Endodermal cell (in vitro differentiated cells): Measurements from ENCODE around the gene ZSWIM4. TPM values are rescaled to one million over a fixed set of nuclear protein-coding genes. Genes with fewer than 3 reads are reported as not detected.

Source experiments
- DNase-seq: peaks from one replicate; pipeline ENCODE4 v3.0.0-alpha.2; 2017
- H3K27ac ChIP-seq: 2 replicates; pipeline ENCODE4 v1.5.1; 2013; ENCODE audit warnings: mild to moderate bottlenecking, low read depth, low read length, moderate library complexity
- H3K27me3 ChIP-seq: 2 replicates; pipeline ENCODE4 v1.6.1; 2013; ENCODE audit warnings: mild to moderate bottlenecking, low read length, moderate library complexity; ENCODE audit not compliant: insufficient read depth, control insufficient read depth, poor library complexity, severe bottlenecking
- H3K36me3 ChIP-seq: 2 replicates; pipeline ENCODE4 v1.7.0; 2013; ENCODE audit warnings: mild to moderate bottlenecking, low read length, moderate library complexity; ENCODE audit not compliant: control insufficient read depth, insufficient read depth
- H3K4me1 ChIP-seq: one replicate; pipeline ENCODE4 v1.7.0; 2013; ENCODE audit warnings: low read length; ENCODE audit not compliant: control insufficient read depth, insufficient read depth
- H3K4me3 ChIP-seq: 2 replicates; pipeline ENCODE4 v1.5.1; 2013; ENCODE audit warnings: mild to moderate bottlenecking, low read length, moderate library complexity
- H3K9ac ChIP-seq: 2 replicates; pipeline ENCODE4 v1.6.1; 2013; ENCODE audit warnings: mild to moderate bottlenecking, low read length, moderate library complexity; ENCODE audit not compliant: poor library complexity, severe bottlenecking; ENCODE audit errors: extremely low read depth
- H3K9me3 ChIP-seq: 2 replicates; pipeline ENCODE4 v1.6.1; 2013; ENCODE audit warnings: mild to moderate bottlenecking, low read length, moderate library complexity; ENCODE audit not compliant: control insufficient read depth
- H3K27ac Mint-ChIP-seq: 2 replicates; pipeline ENCODE4 v1.8.0; 2020; ENCODE audit warnings: mixed read lengths
- H3K27me3 Mint-ChIP-seq: 2 replicates; pipeline ENCODE4 v1.8.0; 2021; ENCODE audit warnings: mild to moderate bottlenecking, mixed read lengths; ENCODE audit not compliant: insufficient read depth
- H3K36me3 Mint-ChIP-seq: 2 replicates; pipeline ENCODE4 v1.8.0; 2020; ENCODE audit warnings: low read depth, mixed read lengths
- H3K4me1 Mint-ChIP-seq: 2 replicates; pipeline ENCODE4 v1.8.0; 2020; ENCODE audit warnings: mixed read lengths
- H3K4me3 Mint-ChIP-seq: 2 replicates; pipeline ENCODE4 v1.8.0; 2020; ENCODE audit warnings: mild to moderate bottlenecking, moderate library complexity, mixed read lengths
- H3K9me3 Mint-ChIP-seq: 2 replicates; pipeline ENCODE4 v1.8.0; 2020; ENCODE audit warnings: mild to moderate bottlenecking, mixed read lengths
- CTCF ChIP-seq: fragments of 200-600 bp; sonication (generic); conservative IDR thresholded peaks from 2 replicates; pipeline ENCODE4 v1.5.0; 2021; ENCODE audit warnings: antibody characterized with exemption, mild to moderate bottlenecking
- WGBS, 2 experiments: methylation state at CpG; one replicate each; pipeline versions ENCODE4 v1.1.5 to v1.1.7; 2013; ENCODE audit warnings: missing lambda C conversion rate in 2 of 2, mixed read lengths in 1 of 2; ENCODE audit not compliant: insufficient coverage in 1 of 2, insufficient read length in 1 of 2; 5-methylcytosine and 5-hydroxymethylcytosine counted together
- total RNA-seq, 2 donors: library from RNA; stranded (reverse); fragmentation: NEBNext Ultra II Directional in 1 of 2; extraction: Animal tissue kit (Norgen Biotek cat#: 25700) in 1 of 2; gene quantifications; 2 replicates in 1 of 2; 3 replicates in 1 of 2; pipeline ENCODE4 v1.2.1, GENCODE V29; 2021

ZSWIM4 gene
- total RNA-seq, 2 donors from 2014 or later, result 30.0 to 41.9 TPM

GRCh38 chr19:13869281-13869680 lies 74.0 kb downstream of the ZSWIM4 start:
- 88 to 89% methylated on average over 8 to 13 of the region's 13 CpGs for WGBS, 2 experiments
- Histone ChIP-seq H3K9ac (no peak overlapping the region), H3K4me3 (no peak overlapping the region), H3K27me3 (peaks cover 58% of the 10 kb centered on the region), H3K9me3 (no peaks in the 10 kb centered on the region), H3K27ac (no peak overlapping the region), H3K4me1 (no peaks in the 10 kb centered on the region), H3K36me3 (no peaks in the 10 kb centered on the region)
- H3K9me3 Mint-ChIP-seq, result no peaks in the 10 kb centered on the region
- no peak overlapping the region for H3K4me3 Mint-ChIP-seq
- H3K36me3 Mint-ChIP-seq, result no peaks in the 10 kb centered on the region
- DNase-seq, result no peak
- no peak overlapping the region for H3K27ac Mint-ChIP-seq
- H3K27me3 Mint-ChIP-seq, result peaks cover 76% of the 10 kb centered on the region
- H3K4me1 Mint-ChIP-seq, result peaks cover 6% of the 10 kb centered on the region
- TF ChIP-seq CTCF, result no peak

DNA sequence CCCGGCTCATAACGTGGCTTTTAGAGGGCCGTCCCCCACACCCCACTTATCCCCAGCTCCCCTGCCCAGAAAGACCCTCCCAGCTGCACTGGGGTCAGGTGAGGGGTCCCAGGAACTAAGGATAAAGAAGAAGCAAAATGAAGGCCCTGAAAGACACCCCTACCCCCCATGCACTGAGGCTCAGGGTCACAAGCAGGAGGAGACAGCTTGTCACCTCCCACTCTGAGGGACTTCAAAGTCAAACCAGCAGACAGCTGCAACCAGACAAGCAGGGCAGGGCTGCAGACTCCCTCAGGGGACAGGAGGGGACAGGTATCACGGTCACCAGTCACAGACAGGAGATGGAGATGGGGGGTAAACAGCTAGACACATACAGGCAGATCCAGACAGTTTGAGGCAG lies 75.6 kb downstream of the ZSWIM4 start:
- Mint-ChIP-seq H3K4me3 (no peak overlapping the region), H3K4me1 (peaks cover 8% of the 10 kb centered on the region), H3K27ac (no peak overlapping the region), H3K9me3 (no peaks in the 10 kb centered on the region), H3K36me3 (no peaks in the 10 kb centered on the region), H3K27me3 (peaks cover 86% of the 10 kb centered on the region)
- Histone ChIP-seq H3K4me3 (no peak overlapping the region), H3K36me3 (no peaks in the 10 kb centered on the region), H3K4me1 (no peaks in the 10 kb centered on the region), H3K9me3 (no peaks in the 10 kb centered on the region), H3K27me3 (peaks cover 50% of the 10 kb centered on the region), H3K27ac (no peak overlapping the region), H3K9ac (no peak overlapping the region)
- no peak for TF ChIP-seq CTCF
- 78 to 91% methylated on average over 1 to 4 of the region's 4 CpGs for WGBS, 2 experiments
- no peak for DNase-seq

GRCh38 chr19:13872339-13872694 lies 77.1 kb downstream of the ZSWIM4 start:
- H3K4me3 Mint-ChIP-seq, result peak overlapping the region; percentile 63
- TF ChIP-seq CTCF, result no peak
- H3K36me3 Mint-ChIP-seq, result no peaks in the 10 kb centered on the region
- H3K4me1 Mint-ChIP-seq, result peaks cover 8% of the 10 kb centered on the region
- 39% methylated on average over 5 of the region's 5 CpGs; no CpG with 5 or more reads in 1 of the 2 experiments for WGBS, 2 experiments
- Histone ChIP-seq H3K4me3 (no peak overlapping the region), H3K9me3 (no peaks in the 10 kb centered on the region), H3K27ac (no peak overlapping the region), H3K36me3 (no peaks in the 10 kb centered on the region), H3K27me3 (peaks cover 41% of the 10 kb centered on the region), H3K4me1 (no peaks in the 10 kb centered on the region), H3K9ac (no peak overlapping the region)
- H3K9me3 Mint-ChIP-seq, result no peaks in the 10 kb centered on the region
- no peak for DNase-seq
- H3K27ac Mint-ChIP-seq, result no peak overlapping the region
- peaks cover 78% of the 10 kb centered on the region for H3K27me3 Mint-ChIP-seq
